22Rv1 (cell line): ENCODE results near the gene CDKAL1.

ENCODE experiments used
- CTCF ChIP-seq: fragments of 450-650 bp; IDR thresholded peaks from 2 replicates; pipeline ENCODE4 v1.5.1; 2017; ENCODE audit warnings: mild to moderate bottlenecking
- ZFX ChIP-seq: fragments of 450-650 bp; IDR thresholded peaks from 2 replicates; pipeline ENCODE4 v1.6.1; 2017; ENCODE audit warnings: antibody characterized with exemption, borderline replicate concordance

- TF ChIP-seq CTCF (no peak), ZFX (no peak)
Measured at GRCh38 chr6:20771409-20771808, 237.2 kb downstream of the CDKAL1 start.
